GM12892 (cell line): Measurements from ENCODE around the gene ARL6IP1.

Experiments used
- POLR2A ChIP-seq: IDR thresholded peaks from 2 replicates; pipeline ENCODE4 v1.6.1; 2011; ENCODE audit warnings: low read depth, low read length, control low read depth
- POLR2AphosphoS5 ChIP-seq: IDR thresholded peaks from 2 replicates; pipeline ENCODE4 v1.6.1; 2011; ENCODE audit warnings: low read depth, low read length, control low read depth
- TAF1 ChIP-seq: IDR thresholded peaks from 2 replicates; pipeline ENCODE4 v1.6.1; 2011; ENCODE audit warnings: low read depth, mild to moderate bottlenecking, control low read depth, low read length, borderline replicate concordance

DNA sequence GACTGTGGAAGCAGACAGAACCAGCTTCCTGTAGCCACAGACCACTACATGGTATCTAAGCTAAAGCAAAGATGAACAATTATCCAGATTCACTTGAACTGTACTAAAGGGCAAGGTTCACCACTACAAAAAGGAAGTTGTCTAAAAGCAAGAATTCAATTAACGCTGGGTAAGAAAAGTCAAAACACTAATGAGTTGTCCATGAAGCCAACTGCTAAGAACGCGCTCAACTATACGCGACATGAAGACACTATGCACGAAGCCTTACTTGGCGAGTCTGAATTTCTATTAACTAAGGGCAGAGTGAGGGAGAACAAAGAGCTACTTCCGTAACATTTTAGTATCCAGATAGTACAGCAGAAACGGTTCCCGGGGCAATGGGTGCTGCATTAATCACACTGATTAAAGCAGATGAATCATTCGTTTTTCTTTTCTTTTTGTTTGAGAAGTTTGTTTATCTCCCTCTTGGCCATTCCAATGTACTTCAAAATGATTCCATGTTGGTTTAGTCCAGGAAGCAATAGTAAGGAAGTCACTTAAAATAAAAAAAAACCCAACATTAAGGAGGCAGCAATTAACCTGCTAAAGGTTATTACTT is 8.4 kb downstream of the ARL6IP1 start:
- TF ChIP-seq POLR2A: peak; percentile 27; the same call in 1 of the 2 replicates
- TF ChIP-seq POLR2AphosphoS5: no peak
- TF ChIP-seq TAF1: no peak
